22Rv1 (cell line): ENCODE measurements around the gene KCNAB1.

Experiments
- H3K27ac ChIP-seq: fragments of 450-650 bp; 2 replicates; pipeline ENCODE4 v1.5.1; 2017
- CTCF ChIP-seq: fragments of 450-650 bp; IDR thresholded peaks from 2 replicates; pipeline ENCODE4 v1.5.1; 2017; ENCODE audit warnings: mild to moderate bottlenecking
- ZFX ChIP-seq: fragments of 450-650 bp; IDR thresholded peaks from 2 replicates; pipeline ENCODE4 v1.6.1; 2017; ENCODE audit warnings: antibody characterized with exemption, borderline replicate concordance

KCNAB1 gene

GRCh38 chr3:156144060-156144459 lies 23.7 kb downstream of the KCNAB1 start:
- no peak overlapping the region for H3K27ac ChIP-seq
- no peak for TF ChIP-seq ZFX
- TF ChIP-seq CTCF, result no peak

- no peak overlapping the region for H3K27ac ChIP-seq
- TF ChIP-seq ZFX (no peak), CTCF (no peak)
Observed at GRCh38 chr3:156145866-156146265, 25.5 kb downstream of the KCNAB1 start.

GRCh38 chr3:156148345-156148945 lies 28.1 kb downstream of the KCNAB1 start:
- TF ChIP-seq CTCF (no peak), ZFX (no peak)
- no peak overlapping the region for H3K27ac ChIP-seq

GRCh38 chr3:156148946-156149381 lies 28.6 kb downstream of the KCNAB1 start:
- TF ChIP-seq CTCF (no peak), ZFX (no peak)
- no peak overlapping the region for H3K27ac ChIP-seq

- TF ChIP-seq CTCF (no peak), ZFX (no peak)
- H3K27ac ChIP-seq, result no peak overlapping the region
Observed at GRCh38 chr3:156149876-156150275, 29.5 kb downstream of the KCNAB1 start.

- no peak overlapping the region for H3K27ac ChIP-seq
Observed at GRCh38 chr3:156150434-156151066, 30.2 kb downstream of the KCNAB1 start.

More at GRCh38 chr3:156150434-156151066, 30.2 kb downstream of the KCNAB1 start:
- no peak for TF ChIP-seq ZFX
- TF ChIP-seq CTCF, result peak; percentile 86
